CD4-positive, alpha-beta T cell treated with Interleukin-17A for 4 hours (primary cell): ENCODE data around the gene PPT1.

Source experiments
- DNase-seq: peaks from one replicate; pipeline ENCODE4 v3.0.0-alpha.2; 2020; ENCODE audit warnings: mixed read lengths

Gene PPT1

DNA sequence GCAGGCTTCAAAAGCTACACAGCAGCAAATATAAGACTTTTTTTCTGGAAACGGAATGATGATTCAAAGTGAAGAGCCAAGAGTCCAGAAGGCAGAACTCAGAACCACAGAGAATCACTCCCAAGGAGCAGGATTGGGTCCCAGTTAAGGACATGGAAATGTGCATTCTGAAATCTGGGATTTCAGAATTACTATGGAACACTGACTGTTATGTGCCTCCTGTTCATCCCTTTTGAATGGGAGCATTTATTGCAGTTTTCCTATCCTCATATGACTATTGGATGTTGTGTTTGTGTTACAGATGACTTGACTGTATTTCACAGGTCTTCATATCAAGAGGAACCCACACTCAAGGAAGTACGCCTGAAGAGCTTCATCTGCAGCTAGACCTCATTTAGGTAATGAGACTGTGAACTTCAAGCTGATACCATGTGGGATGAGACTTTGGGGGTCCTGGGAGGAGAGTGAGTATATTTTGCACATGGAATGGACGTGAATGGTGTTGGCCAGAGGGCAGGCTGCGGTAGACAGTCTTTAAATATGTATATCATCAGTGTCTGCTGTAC is 73.6 kb downstream of the PPT1 start:
- no peak for DNase-seq
